Activated CD8-positive, alpha-beta memory T cell treated with anti-CD3 and anti-CD28 coated beads for 1 hour (primary cell): ENCODE data around the gene EAF1.
"Not testable (repeated sequence)": the region's sequence is repeated elsewhere in the genome, so short reads cannot be mapped to it uniquely, and the experiment has no call there.

Experiments
- DNase-seq, 2 donors: peaks; one replicate each; pipeline ENCODE4 v3.0.0-alpha.2; 2020; ENCODE audit warnings: low read depth in 1 of 2; ENCODE audit errors: extremely low read depth in 1 of 2

The EAF1 gene

DNA sequence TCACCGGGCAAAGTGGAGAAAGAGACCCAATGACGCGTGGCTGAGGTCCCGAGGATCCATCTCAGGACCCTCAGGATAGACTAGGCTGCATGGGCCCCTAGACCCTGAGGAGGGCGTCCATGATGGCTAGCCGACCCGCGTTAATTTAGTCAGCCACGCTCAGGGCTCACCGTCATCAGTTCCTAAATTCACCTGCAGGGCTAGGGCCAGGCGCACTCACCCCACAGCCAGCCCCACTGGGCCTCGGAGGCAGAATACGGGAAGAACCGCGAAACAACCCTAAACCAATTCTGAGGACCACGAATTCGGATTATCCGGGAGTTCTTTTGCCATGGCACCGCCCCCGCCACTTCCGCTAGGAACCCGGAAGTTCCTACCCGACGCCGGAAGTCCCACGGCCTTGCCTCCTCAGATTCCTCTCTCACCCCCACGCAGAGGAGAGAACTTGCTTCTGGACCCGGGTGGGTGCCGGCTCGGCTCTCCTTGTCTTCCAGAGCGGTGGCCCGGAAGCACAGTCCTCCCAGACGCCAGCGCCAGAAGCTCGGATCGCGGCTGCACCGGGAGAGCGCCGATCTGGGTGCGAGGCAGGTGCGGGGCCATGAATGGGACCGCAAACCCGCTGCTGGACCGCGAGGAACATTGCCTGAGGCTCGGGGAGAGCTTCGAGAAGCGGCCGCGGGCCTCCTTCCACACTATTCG, at the start of gene EAF1, which contains the start of gene METTL6:
EAF1 (plus strand) TSS at position 417 of the 699 bp plus-strand sequence; CDS start at position 599, 182 bp downstream.
METTL6 (minus strand) TSS at position 363 of the 699 bp plus-strand sequence. CDS start 1,033 bp downstream, outside the sequence.
- DNase-seq = peak; percentile 61 to 76

DNA sequence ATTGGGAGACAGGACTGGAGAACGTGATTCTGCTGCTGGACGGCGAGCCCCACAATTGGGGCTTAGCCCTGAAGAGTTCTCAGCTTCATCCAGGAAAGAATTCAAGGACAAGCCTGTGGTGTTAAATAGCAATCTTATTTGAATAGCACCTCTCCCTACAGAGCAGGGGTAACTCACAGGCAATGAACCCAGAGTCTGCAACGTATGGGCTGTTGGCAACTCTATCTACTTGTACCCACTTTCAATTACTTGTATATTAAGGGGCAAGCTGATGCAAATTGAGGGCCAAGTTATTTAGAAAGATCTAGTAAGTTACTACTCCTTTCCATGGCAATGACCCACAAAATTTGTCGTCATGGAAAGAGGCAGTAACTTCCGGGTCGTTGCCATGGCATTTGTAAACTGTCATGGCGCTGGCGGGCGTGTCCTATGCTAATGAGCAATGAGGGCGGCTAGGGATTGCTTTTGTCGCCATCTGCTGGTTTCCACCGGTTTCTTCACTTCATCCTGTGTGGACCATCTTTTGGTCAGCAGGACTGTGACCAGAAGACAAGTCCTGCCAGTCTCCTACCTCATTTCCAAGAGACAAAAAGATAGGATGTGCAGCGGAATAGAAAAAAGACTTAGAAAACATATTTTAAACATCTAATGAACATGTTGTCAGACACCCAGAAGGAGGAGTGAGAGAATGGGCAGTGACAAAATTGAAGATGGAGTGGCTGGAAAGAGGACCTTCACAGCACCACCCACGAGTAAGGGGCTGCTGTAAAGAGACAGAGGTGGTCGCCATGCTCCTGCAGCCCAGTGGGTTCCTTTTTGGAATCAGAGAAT, 49.2 kb upstream of the EAF1 start:
- peak; percentile 87 to 89 for DNase-seq

DNA sequence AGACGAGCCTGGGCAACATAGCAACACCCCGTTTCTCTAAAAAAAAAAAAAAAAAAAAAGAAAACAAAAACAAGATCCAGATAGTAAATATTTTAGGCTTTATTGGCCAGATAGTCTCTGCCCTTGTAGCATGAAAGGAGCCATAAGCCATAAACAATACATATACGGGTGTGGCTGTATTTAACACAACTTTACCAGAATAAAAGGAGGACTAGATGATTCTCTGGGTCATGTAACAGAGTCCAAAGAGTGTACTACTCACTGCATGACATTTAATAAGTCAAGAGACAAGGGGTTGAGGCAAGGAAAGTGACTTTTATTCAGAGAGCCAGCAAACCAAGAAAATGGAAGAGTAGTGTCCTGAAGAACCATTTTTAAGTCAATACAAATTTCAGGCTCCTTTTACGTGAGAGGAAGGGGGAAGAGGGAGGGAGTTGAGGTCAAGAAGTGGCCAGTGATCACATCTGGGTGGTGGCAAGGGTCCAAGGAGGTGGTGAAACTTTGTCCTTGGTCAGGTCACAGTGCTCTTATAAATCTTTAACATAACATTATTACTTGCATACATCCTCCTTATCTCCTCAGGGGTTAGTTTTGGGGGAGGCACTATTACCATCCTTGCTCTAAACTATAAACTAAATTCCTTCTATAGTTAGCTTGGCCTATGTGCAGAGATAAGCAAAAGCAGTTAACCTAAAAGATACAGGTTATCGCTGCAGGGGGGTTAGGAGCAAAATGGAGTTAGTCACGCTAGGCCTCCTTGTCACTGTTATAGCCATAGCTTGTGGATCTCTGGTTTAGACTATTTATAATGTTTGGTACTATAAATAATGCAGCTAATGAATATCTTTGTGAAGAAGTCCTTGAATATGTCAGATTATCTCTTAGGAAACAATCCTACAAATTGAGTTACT, 46.2 kb upstream of the EAF1 start:
- DNase-seq = no peak

DNA sequence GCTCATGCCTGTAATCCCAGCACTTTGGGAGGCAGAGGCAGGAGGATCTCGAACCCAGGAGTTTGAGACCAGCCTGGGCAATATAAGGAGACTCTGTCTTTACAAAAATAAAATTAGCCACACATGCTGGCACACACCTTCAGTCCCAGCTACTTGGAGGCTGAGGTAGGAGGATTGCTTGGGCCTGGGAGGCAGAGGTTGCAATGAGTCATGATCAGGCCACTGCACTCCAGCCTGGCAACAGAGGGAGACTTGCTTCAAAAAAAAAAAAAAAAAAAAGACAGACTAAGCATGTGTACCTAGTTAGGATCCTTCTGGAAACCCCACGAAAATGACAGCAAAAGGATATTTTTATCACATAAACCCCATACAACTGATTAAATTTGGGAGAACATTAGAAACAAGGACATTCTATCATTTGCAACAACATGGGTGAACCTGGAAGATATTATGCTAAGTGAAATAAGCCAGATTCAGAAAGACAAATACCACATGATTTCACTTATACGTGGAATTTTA, 44.9 kb upstream of the EAF1 start:
- DNase-seq = no peak

DNA sequence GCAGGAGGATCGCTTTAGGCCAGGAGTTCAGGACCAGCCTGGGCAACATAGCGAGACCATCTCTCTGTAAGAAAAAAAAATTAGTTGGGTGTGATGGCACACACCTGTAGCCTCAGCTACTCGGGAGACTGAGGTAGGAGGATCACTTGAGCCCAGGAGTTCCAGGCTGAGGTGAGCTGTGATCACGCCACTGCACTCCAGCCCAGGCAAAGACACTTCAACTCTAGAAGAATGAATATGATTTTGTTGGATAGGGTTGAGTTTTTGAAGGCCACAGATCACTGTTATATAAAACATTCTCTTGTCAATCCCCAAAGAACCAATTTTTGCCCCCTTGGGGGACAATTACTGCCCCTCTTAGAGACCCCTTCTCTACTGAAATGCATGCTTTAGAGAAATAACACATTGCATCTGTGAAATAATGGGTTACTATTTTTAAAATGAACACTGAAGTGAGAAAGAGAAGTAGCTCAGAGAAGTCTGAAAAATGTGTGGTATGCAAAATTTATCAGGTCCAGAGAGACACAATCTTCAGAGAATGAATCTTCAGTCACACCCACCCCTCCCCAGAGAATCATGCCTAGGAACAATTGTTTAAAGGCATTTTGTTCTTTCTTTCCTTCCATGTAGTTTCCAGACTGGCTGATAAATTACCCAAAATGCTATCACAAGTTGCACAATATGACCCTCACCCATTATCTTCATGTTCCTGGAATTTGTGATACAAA, 42.7 kb upstream of the EAF1 start:
- DNase-seq = no peak

DNA sequence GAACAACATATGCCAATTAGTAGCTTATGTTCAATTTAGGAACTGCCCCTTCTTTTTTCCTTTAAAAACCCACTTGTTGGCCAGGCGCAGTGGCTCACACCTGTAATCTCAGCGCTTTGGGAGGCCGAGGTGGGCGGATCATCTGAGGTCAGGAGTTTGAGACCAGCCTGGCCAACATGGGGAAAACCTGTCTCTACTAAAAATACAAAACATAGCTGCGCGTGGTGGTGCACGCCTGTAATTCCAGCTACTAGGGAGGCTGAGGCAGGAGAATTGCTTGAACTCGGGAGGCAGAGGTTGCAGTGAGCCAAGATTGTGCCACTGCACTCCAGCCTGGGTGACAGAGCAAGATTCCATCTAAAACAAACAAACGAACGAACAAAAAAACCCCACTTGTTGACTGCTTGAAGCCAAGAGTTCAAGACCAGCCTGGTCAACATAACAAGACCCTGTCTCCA, 42.1 kb upstream of the EAF1 start:
- DNase-seq = not testable (repeated sequence)

DNA sequence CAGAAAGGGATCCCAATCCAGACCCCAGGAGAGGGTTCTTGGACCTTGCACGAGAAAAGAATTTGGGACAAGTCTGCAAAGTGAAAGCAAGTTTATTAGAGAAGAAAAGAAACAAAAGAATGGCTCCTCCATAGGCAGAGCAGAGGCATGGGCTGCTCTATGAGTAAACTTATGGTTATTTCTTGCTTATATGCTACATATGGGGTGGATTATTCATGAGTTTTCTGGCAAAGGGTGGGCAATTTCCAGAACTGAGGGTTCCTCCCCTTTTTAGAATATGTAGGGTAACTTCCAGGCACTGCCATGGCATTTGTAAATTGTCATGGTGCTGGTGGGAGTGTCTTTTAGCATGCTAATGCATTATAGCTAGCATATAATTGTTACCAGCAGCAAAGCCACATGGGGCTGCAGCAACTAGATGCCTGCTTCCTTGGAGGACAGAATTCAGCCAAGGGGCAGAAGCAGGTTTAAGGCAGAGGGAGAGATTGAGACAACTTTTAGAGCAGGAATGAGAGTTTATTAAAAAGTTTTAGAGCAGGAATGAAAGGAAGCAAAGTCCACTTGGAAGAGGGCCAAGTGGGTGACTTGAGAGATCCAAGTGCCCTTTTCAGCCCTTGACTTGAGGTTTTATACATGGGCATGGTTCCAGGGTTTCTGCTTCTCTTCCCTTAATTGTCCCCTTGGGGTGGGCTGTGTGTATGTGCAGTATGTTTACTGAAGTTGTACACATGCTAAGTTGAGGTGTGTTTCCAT, 41.3 kb upstream of the EAF1 start:
- DNase-seq = no peak

DNA sequence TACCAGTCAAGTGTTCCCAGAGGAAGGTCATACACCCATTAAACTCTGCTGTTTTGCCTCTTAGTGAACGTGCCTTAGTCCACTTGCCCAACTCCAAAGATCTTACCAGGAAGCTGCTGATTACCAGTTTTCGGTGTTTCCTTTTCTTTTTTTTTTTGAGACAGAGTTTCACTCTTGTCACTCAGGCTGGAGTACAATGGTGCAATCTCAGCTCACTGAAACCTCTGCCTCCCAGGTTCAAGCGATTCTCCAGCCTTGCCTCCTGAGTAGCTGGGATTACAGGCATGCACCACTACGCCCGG, 40.8 kb upstream of the EAF1 start:
- DNase-seq = not testable (repeated sequence)

DNA sequence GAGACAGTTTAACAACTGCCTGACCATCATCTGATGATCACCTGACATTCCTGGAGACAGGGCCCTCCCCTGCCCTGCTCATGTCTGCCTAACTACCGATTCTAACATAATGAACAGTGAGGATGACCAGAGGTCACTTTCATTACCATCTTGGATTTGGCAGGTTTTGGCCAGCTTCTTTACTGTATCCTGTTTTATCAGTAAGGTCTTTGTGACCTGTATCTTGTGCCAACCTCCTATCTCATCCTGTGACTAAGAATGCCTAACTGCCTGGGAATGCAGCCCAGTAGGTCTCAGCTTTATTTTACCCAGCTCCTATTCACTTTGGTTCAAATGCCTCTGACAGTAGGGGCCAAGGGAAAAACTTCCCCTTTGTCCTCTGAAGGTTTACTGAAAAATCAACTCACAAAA, 40.2 kb upstream of the EAF1 start:
- no peak for DNase-seq

DNA sequence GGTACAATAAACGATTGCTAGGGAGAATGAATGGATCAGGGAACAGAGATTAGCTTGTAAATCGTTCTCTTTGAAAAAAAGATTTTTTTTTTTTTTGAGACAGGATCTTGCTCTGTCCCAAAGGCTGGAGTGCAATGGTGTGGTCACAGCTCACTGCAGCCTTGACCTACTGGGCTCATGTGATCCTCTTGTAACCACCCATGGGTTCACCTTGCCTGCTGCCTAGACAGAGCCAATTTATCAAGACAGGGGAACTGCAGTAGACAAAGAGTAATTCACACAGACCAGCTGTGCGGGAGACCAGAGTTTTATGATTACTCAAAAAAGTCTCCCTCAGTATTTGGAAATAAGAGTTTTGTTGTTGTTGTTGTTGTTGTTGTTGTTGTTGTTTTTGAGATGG, 39.7 kb upstream of the EAF1 start:
- DNase-seq = no peak

DNA sequence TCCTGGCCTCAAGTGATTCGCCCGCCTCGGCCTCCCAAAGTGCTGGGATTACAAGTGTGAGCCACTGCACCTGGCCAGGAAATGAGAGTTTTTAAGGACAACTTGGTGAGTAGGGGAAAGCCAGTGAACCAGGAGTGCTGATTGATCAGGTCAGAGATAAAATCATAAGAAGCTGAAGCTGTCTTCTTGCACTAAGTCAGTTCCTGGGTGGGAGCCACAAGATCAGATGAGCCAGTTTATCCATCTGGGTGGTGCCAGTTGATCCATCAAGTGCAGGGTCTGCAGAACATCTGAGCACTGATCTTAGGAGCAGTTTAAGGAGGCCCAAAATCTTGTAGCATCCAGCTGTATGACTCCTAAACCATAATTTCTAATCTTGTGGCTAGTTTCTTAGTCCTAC, 39.1 kb upstream of the EAF1 start:
- not testable (repeated sequence) for DNase-seq

DNA sequence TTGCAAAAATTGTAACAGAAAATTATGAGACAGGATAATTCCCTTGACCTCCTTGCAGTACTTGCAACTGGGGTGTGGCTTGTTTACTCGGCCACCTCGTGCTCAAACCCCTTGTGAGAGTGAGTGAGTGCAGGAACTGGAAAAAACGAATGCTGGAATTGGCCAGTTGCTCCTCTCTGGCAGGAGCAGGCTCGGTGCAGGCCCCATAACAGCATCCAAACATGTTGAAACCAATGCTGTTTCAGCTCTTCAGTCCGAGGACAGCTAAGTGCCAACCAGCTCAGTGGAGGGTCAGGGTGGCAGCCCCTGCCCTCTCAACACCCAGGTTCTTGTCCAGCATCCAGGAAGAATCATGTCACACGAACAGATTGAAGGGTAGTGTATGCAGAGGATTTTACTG, 36.9 kb upstream of the EAF1 start:
- no peak for DNase-seq

DNA sequence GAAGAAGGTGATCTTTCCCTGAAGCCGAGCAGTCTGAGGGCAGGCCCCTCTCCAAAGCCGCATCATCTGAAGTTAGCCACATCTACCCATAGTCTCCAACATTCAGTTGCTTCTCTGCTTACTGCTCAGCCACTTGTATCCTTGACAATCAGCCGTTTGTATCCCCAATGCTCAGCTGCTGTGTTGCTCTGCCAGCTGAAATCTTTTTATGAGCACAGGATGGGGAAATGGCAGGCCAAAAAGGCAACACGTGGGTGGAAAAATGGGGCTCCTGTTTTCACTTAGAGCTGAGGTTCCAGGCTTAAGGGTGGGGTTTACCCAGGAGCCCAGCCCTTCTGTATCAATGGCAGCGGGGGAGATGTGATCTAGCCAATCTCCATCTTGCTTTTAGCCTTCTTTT, 36.4 kb upstream of the EAF1 start:
- DNase-seq = no peak

DNA sequence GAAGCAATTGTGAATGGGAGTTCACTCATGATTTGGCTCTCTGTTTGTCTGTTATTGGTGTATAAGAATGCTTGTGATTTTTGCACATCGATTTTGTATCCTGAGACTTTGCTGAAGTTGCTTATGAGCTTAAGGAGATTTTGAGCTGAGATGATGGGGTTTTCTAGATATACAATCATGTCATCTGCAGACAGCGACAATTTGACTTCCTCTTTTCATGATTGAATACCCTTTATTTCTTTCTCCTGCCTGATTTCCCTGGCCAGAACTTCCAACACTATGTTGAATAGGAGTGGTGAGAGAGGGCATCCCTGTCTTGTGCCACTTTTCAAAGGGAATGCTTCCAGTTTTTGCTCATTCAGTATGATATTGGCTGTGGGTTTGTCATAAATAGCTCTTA, 34.1 kb upstream of the EAF1 start:
- not testable (repeated sequence) for DNase-seq

DNA sequence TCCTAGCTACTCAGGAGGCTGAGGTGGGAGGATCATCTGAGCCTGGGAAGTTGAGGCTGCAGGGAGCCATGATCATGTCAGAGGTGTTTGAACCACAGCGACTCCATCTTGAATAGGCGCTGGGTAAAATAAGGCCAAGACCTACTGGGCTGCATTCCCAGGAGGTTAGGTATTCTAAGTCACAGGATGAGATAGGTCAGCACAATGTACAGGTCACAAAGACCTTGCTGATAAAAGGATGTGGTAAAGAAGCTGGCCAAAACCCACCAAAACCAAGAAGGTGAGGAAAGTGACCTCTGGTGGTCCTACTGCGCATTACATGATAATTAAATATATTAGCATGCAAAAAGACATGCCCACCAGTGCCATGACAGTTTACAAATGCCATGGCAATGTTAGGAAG, 28.7 kb upstream of the EAF1 start:
- not testable (repeated sequence) for DNase-seq

DNA sequence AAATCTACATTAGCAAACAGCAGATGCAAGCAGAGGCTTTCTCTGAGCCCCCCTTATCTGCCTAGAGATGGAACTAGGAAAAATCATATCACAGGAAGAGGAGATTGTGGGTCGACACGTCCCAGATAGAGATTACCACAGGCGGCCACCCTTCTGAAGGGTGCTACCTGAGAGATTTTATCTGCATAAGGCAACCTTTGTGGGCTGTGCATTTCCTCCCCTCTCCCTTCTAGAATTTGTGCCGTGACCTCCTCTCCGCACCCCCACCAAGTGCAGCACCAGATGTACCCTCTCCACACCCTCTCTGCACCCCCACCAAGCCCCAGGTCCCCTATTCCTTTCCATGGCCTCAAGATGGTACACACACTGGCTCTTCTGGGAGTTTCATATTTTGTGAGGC, 27.4 kb upstream of the EAF1 start:
- no peak for DNase-seq

DNA sequence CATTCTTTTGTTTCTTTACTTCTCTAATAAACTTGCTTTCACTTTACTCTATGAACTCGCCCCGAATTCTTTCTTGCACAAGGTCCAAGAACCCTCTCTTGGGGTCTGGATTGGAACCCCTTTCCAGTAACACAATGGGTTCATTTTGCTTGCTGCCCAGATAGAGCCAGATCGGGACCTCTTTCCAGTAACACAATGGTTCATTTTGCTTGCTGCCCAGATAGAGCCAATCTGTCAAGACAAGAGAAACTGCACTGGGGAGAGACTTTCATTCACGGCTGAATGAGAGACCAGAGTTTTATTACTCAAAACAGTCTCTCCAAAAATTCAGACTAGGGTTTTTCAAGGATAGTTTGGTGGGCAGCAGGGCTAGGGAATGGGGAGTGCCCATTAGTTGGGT, 25.5 kb upstream of the EAF1 start:
- DNase-seq = no peak

DNA sequence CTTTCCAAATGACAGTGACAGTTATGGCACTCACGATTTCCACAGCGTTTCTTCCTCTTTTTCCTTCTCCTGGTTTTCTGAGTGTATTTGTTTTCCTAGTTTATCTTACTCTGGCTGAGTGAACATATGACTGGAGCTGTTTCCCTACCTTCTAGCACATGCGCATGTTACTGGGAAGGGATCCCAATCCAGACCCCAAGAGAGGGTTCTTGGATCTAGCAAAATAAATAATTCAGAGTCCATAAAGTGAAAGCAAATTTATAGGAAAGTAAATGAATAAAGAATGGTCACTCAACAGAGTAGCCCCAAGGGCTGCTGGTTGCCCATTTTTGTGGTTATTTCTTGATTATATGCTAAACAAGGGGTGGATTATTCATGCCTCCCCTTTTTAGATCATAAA, 23.9 kb upstream of the EAF1 start:
- no peak for DNase-seq

DNA sequence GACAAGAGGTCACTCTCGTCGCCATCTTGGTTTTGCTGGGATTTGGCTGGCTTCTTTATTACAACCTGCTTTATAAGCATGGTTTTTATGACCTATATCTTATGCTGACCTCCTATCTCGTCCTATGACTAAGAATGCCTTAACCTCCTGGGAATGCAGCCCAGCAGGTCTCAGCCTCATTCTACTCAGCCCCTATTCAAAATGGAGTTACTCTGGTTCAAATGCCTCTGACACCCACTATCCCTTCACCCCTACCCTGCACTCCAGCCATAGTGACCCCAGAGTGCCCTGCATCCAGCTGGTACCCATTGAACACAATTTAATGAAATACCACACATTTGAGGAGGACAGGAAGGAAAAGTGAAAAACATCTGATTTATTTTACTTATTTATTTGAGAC, 23.4 kb upstream of the EAF1 start:
- DNase-seq = no peak

DNA sequence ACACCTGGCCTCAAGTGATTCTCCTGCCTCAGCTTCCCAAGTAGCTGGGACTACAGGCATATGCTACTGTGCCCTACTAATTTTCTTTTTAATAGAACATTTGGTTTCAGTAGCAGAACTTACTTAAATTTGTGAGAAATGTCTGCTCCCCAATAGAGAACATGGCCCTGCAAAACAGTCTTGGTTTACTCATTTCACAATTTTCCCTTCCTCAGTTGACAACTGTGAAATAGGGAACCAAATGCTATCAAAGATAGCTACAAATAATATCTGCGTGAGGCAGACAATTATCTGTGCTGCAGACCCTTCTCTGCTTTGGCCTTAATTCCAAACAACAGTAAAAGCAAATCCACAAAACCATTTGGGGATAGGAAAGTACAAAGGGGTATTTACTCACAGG, 22.6 kb upstream of the EAF1 start:
- no peak for DNase-seq
